ENCODE measurements around the gene THRB.

The THRB gene

GRCh38 chr3:24388159-24388558 is 106.5 kb downstream of the THRB start:
- no peak overlapping the region for H3K4me3 ChIP-seq (replicated peaks; ENCODE audit: low read depth, low read length)
- no peak for TF ChIP-seq CTCF (IDR thresholded peaks at IDR 0.05; ENCODE audit: low read depth, low read length, missing control alignments)
- no peak for DNase-seq (ENCODE audit: extremely low read depth, low read depth)

- DNase-seq (ENCODE audit: extremely low read depth, low read depth), result peak; percentile 21
- no peak overlapping the region for H3K4me3 ChIP-seq (replicated peaks; ENCODE audit: low read depth, low read length)
- TF ChIP-seq CTCF (IDR thresholded peaks at IDR 0.05; ENCODE audit: low read depth, low read length, missing control alignments), result no peak
Observed at GRCh38 chr3:24387493-24387892, 107.2 kb downstream of the THRB start.

- no peak overlapping the region for H3K4me3 ChIP-seq (replicated peaks; ENCODE audit: low read depth, low read length)
- no peak for TF ChIP-seq CTCF (IDR thresholded peaks at IDR 0.05; ENCODE audit: low read depth, low read length, missing control alignments)
- no peak for DNase-seq (ENCODE audit: extremely low read depth, low read depth)
Observed at GRCh38 chr3:24387000-24387399, 107.7 kb downstream of the THRB start.

GRCh38 chr3:24386458-24386857 is 108.2 kb downstream of the THRB start:
- DNase-seq (ENCODE audit: extremely low read depth, low read depth), result no peak
- no peak for TF ChIP-seq CTCF (IDR thresholded peaks at IDR 0.05; ENCODE audit: low read depth, low read length, missing control alignments)

GRCh38 chr3:24385012-24385615 is 109.5 kb downstream of the THRB start:
- TF ChIP-seq CTCF (IDR thresholded peaks at IDR 0.05; ENCODE audit: low read depth, low read length, missing control alignments), result no peak
- H3K4me3 ChIP-seq (replicated peaks; ENCODE audit: low read depth, low read length), result no peak overlapping the region
- no peak for DNase-seq (ENCODE audit: extremely low read depth, low read depth)

More at GRCh38 chr3:24386458-24386857, 108.2 kb downstream of the THRB start:
- no peak overlapping the region for H3K4me3 ChIP-seq (replicated peaks; ENCODE audit: low read depth, low read length)

GRCh38 chr3:24382647-24383046 is 112.0 kb downstream of the THRB start:
- no peak for DNase-seq (ENCODE audit: extremely low read depth, low read depth)
- no peak for TF ChIP-seq CTCF (IDR thresholded peaks at IDR 0.05; ENCODE audit: low read depth, low read length, missing control alignments)
- no peak overlapping the region for H3K4me3 ChIP-seq (replicated peaks; ENCODE audit: low read depth, low read length)

- no peak for DNase-seq (ENCODE audit: extremely low read depth, low read depth)
- no peak for TF ChIP-seq CTCF (IDR thresholded peaks at IDR 0.05; ENCODE audit: low read depth, low read length, missing control alignments)
- no peak overlapping the region for H3K4me3 ChIP-seq (replicated peaks; ENCODE audit: low read depth, low read length)
Observed at GRCh38 chr3:24379936-24380335, 114.7 kb downstream of the THRB start.
